Liver (tissue), 9 donors: Measurements from ENCODE around the gene CAMSAP1. TPM values are rescaled to one million over a fixed set of nuclear protein-coding genes. Genes with fewer than 3 reads are reported as not detected.

ENCODE experiments used
- DNase-seq: peaks from one replicate; pipeline ENCODE4 v3.0.0-alpha.2; 2017; ENCODE audit warnings: low spot score
- H3K27ac ChIP-seq, 2 donors: one replicate each; pipeline ENCODE4 v1.7.0; 2013; ENCODE audit warnings: inconsistent platforms in 2 of 2, low read length in 2 of 2, control low read depth in 1 of 2, low read depth in 1 of 2, mild to moderate bottlenecking in 1 of 2
- H3K27me3 ChIP-seq, 4 donors: one replicate each; pipeline versions ENCODE4 v1.6.1 to v1.7.0; 2013; ENCODE audit warnings: low read length in 3 of 4, inconsistent platforms in 1 of 4, mild to moderate bottlenecking in 1 of 4, moderate library complexity in 1 of 4; ENCODE audit not compliant: control insufficient read depth in 4 of 4, insufficient read depth in 4 of 4
- H3K36me3 ChIP-seq, 4 donors: one replicate each; pipeline versions ENCODE4 v1.6.1 to v1.7.0; 2013; ENCODE audit warnings: low read length in 3 of 4, mild to moderate bottlenecking in 3 of 4, low read depth in 1 of 4, moderate library complexity in 1 of 4; ENCODE audit not compliant: control insufficient read depth in 4 of 4, insufficient read depth in 3 of 4
- H3K4me1 ChIP-seq, 4 donors: one replicate each; pipeline versions ENCODE4 v1.6.1 to v1.7.0; 2013; ENCODE audit warnings: low read length in 3 of 4, mild to moderate bottlenecking in 3 of 4, moderate library complexity in 1 of 4; ENCODE audit not compliant: control insufficient read depth in 4 of 4, insufficient read depth in 4 of 4
- H3K4me3 ChIP-seq, 3 donors: one replicate each; pipeline versions ENCODE4 v1.6.1 to v1.7.0; 2013; ENCODE audit warnings: low read length in 3 of 3, control low read depth in 1 of 3, low read depth in 1 of 3, mild to moderate bottlenecking in 1 of 3
- H3K9ac ChIP-seq, 2 donors: one replicate each; pipeline ENCODE4 v1.7.0; 2013; ENCODE audit warnings: low read length in 2 of 2, mild to moderate bottlenecking in 2 of 2, moderate library complexity in 2 of 2, control low read depth in 1 of 2, low read depth in 1 of 2
- H3K9me3 ChIP-seq, 4 donors: one replicate each; pipeline versions ENCODE4 v1.6.1 to v1.7.0; 2013; ENCODE audit warnings: low read length in 3 of 4; ENCODE audit not compliant: control insufficient read depth in 4 of 4
- CTCF ChIP-seq: fragments of 150-350 bp; IDR thresholded peaks from 2 replicates; pipeline ENCODE4 v1.5.1; 2017; ENCODE audit warnings: improper control_type of control experiment, low read depth, low read length; ENCODE audit not compliant: missing input control
- EGR1 ChIP-seq, 2 donors: IDR thresholded peaks; 2 replicates each; pipeline ENCODE4 v1.6.1; 2016 to 2018; ENCODE audit warnings: antibody characterized with exemption in 2 of 2, low read depth in 2 of 2
- FOXA2 ChIP-seq: IDR thresholded peaks from 2 replicates; pipeline ENCODE4 v1.6.1; 2016; ENCODE audit warnings: antibody characterized with exemption
- GABPA ChIP-seq, 2 donors: IDR thresholded peaks in 1 of 2; conservative IDR thresholded peaks in 1 of 2; 2 replicates each; pipeline ENCODE4 v1.6.1; 2016; ENCODE audit warnings: antibody characterized with exemption in 2 of 2, mild to moderate bottlenecking in 1 of 2, moderate library complexity in 1 of 2
- HNF4A ChIP-seq, 2 donors: conservative IDR thresholded peaks; 2 replicates each; pipeline ENCODE4 v1.6.1; 2016; ENCODE audit warnings: antibody characterized with exemption in 2 of 2, mild to moderate bottlenecking in 2 of 2
- HNF4G ChIP-seq: IDR thresholded peaks from 2 replicates; pipeline ENCODE4 v1.6.1; 2016; ENCODE audit warnings: antibody characterized with exemption
- JUND ChIP-seq, 2 donors: IDR thresholded peaks; 2 replicates each; pipeline ENCODE4 v1.6.1; 2016; ENCODE audit warnings: antibody characterized with exemption in 2 of 2
- MAX ChIP-seq: IDR thresholded peaks from 2 replicates; pipeline ENCODE4 v1.6.1; 2016; ENCODE audit warnings: antibody characterized with exemption
- NR2F2 ChIP-seq: IDR thresholded peaks from 2 replicates; pipeline ENCODE4 v1.6.1; 2016; ENCODE audit warnings: antibody characterized with exemption
- SP1 ChIP-seq: IDR thresholded peaks from 2 replicates; pipeline ENCODE4 v1.6.1; 2018; ENCODE audit warnings: antibody characterized with exemption, mild to moderate bottlenecking
- TAF1 ChIP-seq: conservative IDR thresholded peaks from 2 replicates; pipeline ENCODE4 v1.6.1; 2016; ENCODE audit warnings: antibody characterized with exemption, mild to moderate bottlenecking
- YY1 ChIP-seq: IDR thresholded peaks from 2 replicates; pipeline ENCODE4 v1.6.1; 2016; ENCODE audit warnings: antibody characterized with exemption, mild to moderate bottlenecking
- WGBS: extraction: QIAGEN DNeasy Blood & Tissue Kit; methylation state at CpG from one replicate; pipeline ENCODE4 v1.1.7; 2013; 5-methylcytosine and 5-hydroxymethylcytosine counted together
- polyA plus RNA-seq, 2 donors: library from polyadenylated mRNA; stranded (reverse) in 1 of 2; unstranded in 1 of 2; fragments of 200-250 nt in 1 of 2; fragments of >200 nt in 1 of 2; fragmentation: Nextera tagmentation in 1 of 2; extraction: Ambion mirVana in 1 of 2; gene quantifications; one replicate each; pipeline versions ENCODE4 v1.2.1 to v1.2.3, GENCODE V29; 2013 to 2015
- total RNA-seq, 2 donors: library from RNA; depleted of rRNA; stranded (reverse); fragments of >200 nt; gene quantifications; one replicate each; pipeline ENCODE4 v1.2.3, GENCODE V29; 2014
- donor health status: healthy.
- donor health status: healthy.
- donor health status: healthy.
- donor health status: healthy.
- donor health status: healthy.

CAMSAP1 gene
- total and polyA plus RNA-seq, 4 donors: 0.97 to 6.4 (median 5.1) TPM

- no peak overlapping the region for H3K27ac ChIP-seq
- no peaks in the 10 kb centered on the region for H3K9me3 ChIP-seq
- 91% methylated on average over 13 of the region's 13 CpGs for WGBS
- no peaks in the 10 kb centered on the region for H3K27me3 ChIP-seq
- H3K36me3 ChIP-seq: no peaks in the 10 kb centered on the region
- TF ChIP-seq TAF1: no peak
- TF ChIP-seq NR2F2: no peak
- no peak for TF ChIP-seq SP1
- no peak overlapping the region for H3K9ac ChIP-seq
- H3K4me1 ChIP-seq: no peaks in the 10 kb centered on the region
- no peak overlapping the region for H3K4me3 ChIP-seq
- DNase-seq: no peak
These were observed 135.2 kb downstream of the CAMSAP1 start for GRCh38 chr9:135772056-135772646.

- Histone ChIP-seq H3K4me3 (no peak overlapping the region), H3K36me3 (no peaks in the 10 kb centered on the region), H3K4me1 (no peaks in the 10 kb centered on the region), H3K27ac (no peak overlapping the region), H3K9me3 (peaks cover 0 to 1% (median 0%) of the 10 kb centered on the region in 4 donors), H3K9ac (no peak overlapping the region), H3K27me3 (no peaks in the 10 kb centered on the region)
- no peak for DNase-seq
- TF ChIP-seq SP1 (no peak), HNF4G (no peak), GABPA (IDR thresholded peaks at IDR 0.05 in 1 of 2, conservative IDR thresholded peaks at IDR 0.05 in 1 of 2) (no peak), YY1 (no peak), MAX (no peak), EGR1 (IDR thresholded peaks at IDR 0.05; ENCODE audit: low read depth in 2 of 2) (no peak), TAF1 (no peak), HNF4A (conservative IDR thresholded peaks at IDR 0.05) (no peak)
- WGBS: 88% methylated on average over 21 of the region's 21 CpGs
These were observed 135.8 kb downstream of the CAMSAP1 start for GRCh38 chr9:135771401-135772051.

GRCh38 chr9:135770771-135771170 is 136.6 kb downstream of the CAMSAP1 start:
- no peaks in the 10 kb centered on the region for H3K27me3 ChIP-seq
- no peaks in the 10 kb centered on the region for H3K36me3 ChIP-seq
- DNase-seq: no peak
- H3K9me3 ChIP-seq: peaks cover 2 to 7% (median 4%) of the 10 kb centered on the region in 4 donors
- H3K4me3 ChIP-seq: no peak overlapping the region
- no peak overlapping the region for H3K27ac ChIP-seq
- H3K9ac ChIP-seq: no peak overlapping the region
- H3K4me1 ChIP-seq: no peaks in the 10 kb centered on the region
- TF ChIP-seq CTCF (no peak), HNF4G (no peak), JUND (IDR thresholded peaks at IDR 0.05) (no peak), TAF1 (no peak)
- 87% methylated on average over 26 of the region's 26 CpGs for WGBS

- no peak overlapping the region for H3K27ac ChIP-seq
- H3K4me1 ChIP-seq: no peaks in the 10 kb centered on the region
- no peaks in the 10 kb centered on the region for H3K36me3 ChIP-seq
- peaks cover 3 to 10% (median 4%) of the 10 kb centered on the region in 4 donors for H3K9me3 ChIP-seq
- TF ChIP-seq FOXA2: no peak
- H3K27me3 ChIP-seq: no peaks in the 10 kb centered on the region
- 75% methylated on average over 19 of the region's 19 CpGs for WGBS
- H3K4me3 ChIP-seq: no peak overlapping the region
- H3K9ac ChIP-seq: no peak overlapping the region
- DNase-seq: no peak
These were observed 137.2 kb downstream of the CAMSAP1 start for GRCh38 chr9:135770203-135770535.
